Measurements from ENCODE around the gene JPT1. TPM values are rescaled to one million over a fixed set of nuclear protein-coding genes. Genes with fewer than 3 reads are reported as not detected.
A peak's percentile ranks its signal among the peaks of the same experiment; 100 is the strongest.

The JPT1 gene
- total RNA-seq, 1 donor from 2014 or later: 109 TPM

DNA sequence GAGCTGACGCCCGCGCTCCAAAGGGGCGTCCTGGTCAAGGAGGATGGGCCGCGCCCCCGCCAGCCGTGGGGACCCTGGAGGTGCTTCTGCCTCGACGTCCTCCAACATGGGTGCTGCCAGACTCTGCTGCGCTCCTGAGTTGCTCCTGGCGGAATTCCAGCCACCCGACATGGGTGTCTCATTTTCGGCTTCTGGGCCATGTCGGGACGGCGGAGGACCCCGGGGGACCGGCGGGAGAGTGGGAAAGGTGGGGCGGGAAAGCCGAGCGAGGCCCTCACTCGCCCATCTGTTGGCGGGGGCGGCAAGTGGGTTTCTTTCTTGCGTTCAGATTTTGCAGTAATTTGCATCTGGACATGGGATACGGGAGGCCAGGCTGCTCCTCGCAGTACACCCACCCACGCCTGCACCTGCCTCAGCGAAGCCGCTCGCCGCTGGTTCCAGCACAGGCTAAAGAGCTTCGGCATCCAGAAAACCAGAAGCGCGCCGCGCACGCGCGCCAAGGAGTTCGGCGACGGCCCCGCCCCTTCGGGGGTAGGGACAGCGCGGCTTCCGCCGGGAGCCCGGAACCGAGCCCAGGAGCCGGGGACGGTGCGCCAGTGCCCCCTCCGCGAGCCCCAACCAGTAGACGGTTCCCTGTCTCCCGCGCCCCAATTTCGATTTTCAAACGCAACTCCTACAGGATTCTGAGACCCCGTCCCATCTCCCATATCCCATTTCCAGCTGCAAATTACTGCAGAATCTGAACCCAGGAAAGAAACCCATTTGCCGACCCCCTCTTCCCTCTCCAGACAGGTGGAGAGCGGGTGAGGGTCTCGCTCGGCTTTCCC lies 44.7 kb downstream of the JPT1 start, which contains the start of gene ARMC7:
ARMC7 (plus strand) TSS at position 563 of the 827 bp plus-strand sequence. CDS start 320 bp downstream, outside the sequence.
- Histone ChIP-seq H3K27ac (ENCODE audit: low read depth, low read length) (no peak within 1 kb of the TSS), H3K27me3 (ENCODE audit: control insufficient read depth in 3 of 3, insufficient read depth in 3 of 3, low read length in 3 of 3) (no peaks in the 10 kb centered on the region), H3K9me3 (ENCODE audit: control insufficient read depth in 3 of 3, low read length in 3 of 3) (no peaks in the 10 kb centered on the region), H3K36me3 (ENCODE audit: control insufficient read depth in 3 of 3, insufficient read depth in 3 of 3, low read length in 3 of 3) (peaks cover 0 to 6% (median 0%) of the 10 kb centered on the region in 3 donors), H3K4me1 (ENCODE audit: control insufficient read depth in 3 of 3, insufficient read depth in 3 of 3, low read length in 3 of 3) (peaks cover 20 to 25% (median 23%) of the 10 kb centered on the region in 3 donors), H3K4me3 (ENCODE audit: low read length in 3 of 3) (peak within 1 kb of the TSS; percentile 75 to 85 (median 84)), H3K9ac (ENCODE audit: low read depth in 1 of 3, low read length in 3 of 3) (peak within 1 kb of the TSS; percentile 75 to 84 (median 81))

DNA sequence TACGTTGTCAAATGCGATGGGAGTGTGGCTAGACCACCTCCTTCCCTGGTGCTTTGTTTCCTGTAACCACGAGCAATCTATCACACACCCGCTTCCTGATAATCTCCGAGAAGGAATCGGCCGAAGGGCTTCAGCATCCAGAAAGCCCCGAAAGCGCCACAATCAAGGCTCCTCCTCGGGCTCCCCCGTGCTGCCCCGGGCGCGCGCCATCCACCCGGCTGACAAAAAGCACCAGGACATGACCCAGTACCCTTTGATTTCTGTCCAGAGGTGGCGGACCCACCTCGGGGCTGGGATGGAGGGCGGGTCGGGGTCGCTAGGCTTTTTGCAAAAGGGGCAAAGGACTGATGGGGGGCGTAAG lies 45.3 kb downstream of the JPT1 start:
- Histone ChIP-seq H3K9me3 (ENCODE audit: control insufficient read depth in 3 of 3, low read length in 3 of 3) (no peaks in the 10 kb centered on the region), H3K27ac (ENCODE audit: low read depth, low read length) (no peak overlapping the region), H3K4me3 (ENCODE audit: low read length in 3 of 3) (peak overlapping the region; percentile 75 to 85 (median 84)), H3K27me3 (ENCODE audit: control insufficient read depth in 3 of 3, insufficient read depth in 3 of 3, low read length in 3 of 3) (no peaks in the 10 kb centered on the region), H3K4me1 (ENCODE audit: control insufficient read depth in 3 of 3, insufficient read depth in 3 of 3, low read length in 3 of 3) (peaks cover 16 to 25% (median 17%) of the 10 kb centered on the region in 3 donors), H3K9ac (ENCODE audit: low read depth in 1 of 3, low read length in 3 of 3) (peak overlapping the region; percentile 59 to 84 (median 75)), H3K36me3 (ENCODE audit: control insufficient read depth in 3 of 3, insufficient read depth in 3 of 3, low read length in 3 of 3) (peaks cover 0 to 6% (median 1%) of the 10 kb centered on the region in 3 donors)

DNA sequence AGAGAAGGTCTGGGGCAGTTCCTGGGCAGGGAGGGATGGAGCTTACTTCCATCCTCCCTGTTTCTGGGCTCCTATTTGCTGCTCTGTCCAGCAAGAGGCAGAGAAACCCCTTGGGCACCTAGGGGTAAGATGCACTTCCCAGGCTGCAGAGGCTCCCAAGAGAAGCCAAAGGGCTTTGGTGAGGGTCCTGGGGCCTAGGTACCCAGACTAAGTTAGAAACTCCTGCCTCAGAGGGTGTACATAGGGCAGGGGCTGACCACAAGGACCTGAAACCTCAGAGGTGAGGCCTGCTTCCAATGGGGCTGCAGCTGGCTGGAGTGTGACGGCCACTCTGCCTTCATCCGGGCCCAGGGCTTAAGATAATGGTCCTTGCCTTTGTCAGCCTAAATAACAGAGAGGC lies 46.1 kb downstream of the JPT1 start:
- Histone ChIP-seq H3K27ac (ENCODE audit: low read depth, low read length) (no peak overlapping the region), H3K36me3 (ENCODE audit: control insufficient read depth in 3 of 3, insufficient read depth in 3 of 3, low read length in 3 of 3) (peaks cover 0 to 6% (median 4%) of the 10 kb centered on the region in 3 donors), H3K4me1 (ENCODE audit: control insufficient read depth in 3 of 3, insufficient read depth in 3 of 3, low read length in 3 of 3) (peaks cover 12 to 21% (median 12%) of the 10 kb centered on the region in 3 donors), H3K9ac (ENCODE audit: low read depth in 1 of 3, low read length in 3 of 3) (no peak overlapping the region), H3K4me3 (ENCODE audit: low read length in 3 of 3) (no peak overlapping the region), H3K9me3 (ENCODE audit: control insufficient read depth in 3 of 3, low read length in 3 of 3) (no peaks in the 10 kb centered on the region), H3K27me3 (ENCODE audit: control insufficient read depth in 3 of 3, insufficient read depth in 3 of 3, low read length in 3 of 3) (no peaks in the 10 kb centered on the region)

DNA sequence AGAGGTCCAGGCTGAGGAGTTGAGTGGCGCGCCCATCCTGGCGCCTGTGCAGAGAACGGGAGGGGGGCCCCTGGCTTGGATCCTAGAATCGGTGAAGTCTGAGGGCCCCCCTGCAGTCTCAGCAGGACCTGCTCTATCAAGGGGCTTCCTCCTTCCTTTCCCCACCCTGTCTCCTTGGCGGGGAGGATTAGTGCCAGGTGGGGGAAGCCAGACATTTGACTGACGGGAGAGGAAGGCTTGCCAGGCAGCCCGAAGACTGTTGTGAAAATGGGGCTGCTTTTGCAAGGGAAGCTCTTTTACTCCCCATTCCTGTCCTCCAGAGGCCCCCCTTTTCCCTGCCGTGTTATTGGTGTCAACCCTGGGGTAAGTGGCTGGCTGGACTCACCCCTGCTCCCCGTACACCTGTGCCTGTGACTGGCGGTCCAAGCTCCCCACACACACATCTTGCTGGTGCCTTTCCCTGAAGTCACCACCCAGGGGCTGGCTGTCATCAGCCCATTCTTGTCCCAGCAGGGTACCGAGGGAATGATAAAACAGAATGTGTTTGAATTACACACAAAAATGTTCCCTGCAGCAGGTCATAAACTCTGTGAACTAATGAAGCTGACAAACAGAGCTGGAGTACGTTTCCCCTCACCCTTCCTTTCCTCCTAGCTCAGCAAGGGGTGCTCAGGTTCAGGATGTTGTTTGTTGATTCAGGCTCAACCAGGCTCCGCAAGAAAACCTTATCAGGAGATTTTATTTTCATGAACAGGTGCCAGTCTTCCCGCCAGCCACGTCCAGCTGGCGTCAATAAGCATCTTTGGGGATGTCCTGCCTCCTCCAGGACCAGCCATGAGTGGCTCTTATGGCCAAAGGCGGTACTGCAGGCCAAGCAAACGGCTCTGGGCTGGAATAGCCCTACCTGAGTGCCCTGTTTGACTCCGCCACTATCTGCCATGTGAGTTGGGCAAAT lies 48.9 kb downstream of the JPT1 start:
- H3K9ac ChIP-seq (ENCODE audit: low read depth in 1 of 3, low read length in 3 of 3): peak overlapping the region in 1 of 3 donors; percentile 16
- no peak overlapping the region for H3K4me3 ChIP-seq (ENCODE audit: low read length in 3 of 3)
- H3K27ac ChIP-seq (ENCODE audit: low read depth, low read length): no peak overlapping the region

DNA sequence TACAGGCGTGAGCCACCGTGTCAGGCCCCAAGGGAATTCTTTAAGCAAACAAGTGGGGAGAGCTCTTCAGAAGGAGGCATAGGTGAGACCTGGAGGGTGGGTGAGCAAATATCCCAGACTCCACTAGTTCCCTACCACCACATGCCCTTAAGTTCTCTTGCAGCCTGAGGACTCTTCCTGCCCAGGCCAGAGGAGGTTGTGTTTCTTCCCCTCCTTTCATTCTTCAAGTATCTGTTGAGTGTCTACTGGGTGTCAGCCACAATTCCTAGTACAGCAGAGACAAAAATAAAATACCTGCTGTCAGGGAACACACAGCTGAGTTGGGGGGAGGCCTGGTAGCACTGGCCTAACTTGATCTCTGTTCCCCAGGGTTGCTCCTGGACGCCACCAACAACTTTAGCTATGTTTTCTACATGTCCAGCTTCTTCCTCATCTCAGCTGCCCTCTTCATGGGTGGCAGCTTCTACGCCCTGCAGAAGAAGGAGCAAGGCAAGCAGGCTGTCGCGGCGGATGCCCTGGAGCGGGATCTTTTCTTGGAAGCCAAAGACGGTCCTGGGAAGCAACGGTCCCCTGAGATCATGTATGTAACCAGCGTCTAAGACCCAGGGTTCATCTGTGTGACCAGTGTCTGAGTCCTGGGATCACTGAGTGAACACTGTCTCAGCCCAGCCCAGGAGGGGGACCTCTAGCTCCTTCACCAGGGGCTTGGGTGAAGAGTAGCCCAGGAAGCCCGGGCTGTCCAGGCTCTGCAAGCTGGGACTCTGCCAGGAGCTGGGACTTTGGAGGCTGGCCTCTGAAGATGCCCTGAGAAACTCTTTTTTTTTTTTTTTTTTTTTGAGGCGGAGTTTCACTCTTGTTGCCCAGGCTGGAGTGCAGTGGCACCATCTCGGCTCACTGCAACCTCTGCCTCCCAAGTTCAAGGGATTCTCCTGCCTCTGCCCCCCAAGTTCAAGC lies 50.4 kb downstream of the JPT1 start:
- Histone ChIP-seq H3K27ac (ENCODE audit: low read depth, low read length) (no peak overlapping the region), H3K4me1 (ENCODE audit: control insufficient read depth in 3 of 3, insufficient read depth in 3 of 3, low read length in 3 of 3) (peaks cover 0 to under 1% (median under 1%) of the 10 kb centered on the region in 3 donors), H3K9ac (ENCODE audit: low read depth in 1 of 3, low read length in 3 of 3) (peak overlapping the region in 1 of 3 donors; percentile 61), H3K9me3 (ENCODE audit: control insufficient read depth in 3 of 3, low read length in 3 of 3) (no peaks in the 10 kb centered on the region), H3K36me3 (ENCODE audit: control insufficient read depth in 3 of 3, insufficient read depth in 3 of 3, low read length in 3 of 3) (peaks cover 9 to 17% (median 10%) of the 10 kb centered on the region in 3 donors), H3K27me3 (ENCODE audit: control insufficient read depth in 3 of 3, insufficient read depth in 3 of 3, low read length in 3 of 3) (no peaks in the 10 kb centered on the region), H3K4me3 (ENCODE audit: low read length in 3 of 3) (no peak overlapping the region)

More for the DNA sequence above, 48.9 kb downstream of the JPT1 start:
- Histone ChIP-seq H3K36me3 (ENCODE audit: control insufficient read depth in 3 of 3, insufficient read depth in 3 of 3, low read length in 3 of 3) (peaks cover 3 to 8% (median 6%) of the 10 kb centered on the region in 3 donors), H3K9me3 (ENCODE audit: control insufficient read depth in 3 of 3, low read length in 3 of 3) (no peaks in the 10 kb centered on the region), H3K4me1 (ENCODE audit: control insufficient read depth in 3 of 3, insufficient read depth in 3 of 3, low read length in 3 of 3) (peaks cover 8 to 13% (median 8%) of the 10 kb centered on the region in 3 donors), H3K27me3 (ENCODE audit: control insufficient read depth in 3 of 3, insufficient read depth in 3 of 3, low read length in 3 of 3) (no peaks in the 10 kb centered on the region)

DNA sequence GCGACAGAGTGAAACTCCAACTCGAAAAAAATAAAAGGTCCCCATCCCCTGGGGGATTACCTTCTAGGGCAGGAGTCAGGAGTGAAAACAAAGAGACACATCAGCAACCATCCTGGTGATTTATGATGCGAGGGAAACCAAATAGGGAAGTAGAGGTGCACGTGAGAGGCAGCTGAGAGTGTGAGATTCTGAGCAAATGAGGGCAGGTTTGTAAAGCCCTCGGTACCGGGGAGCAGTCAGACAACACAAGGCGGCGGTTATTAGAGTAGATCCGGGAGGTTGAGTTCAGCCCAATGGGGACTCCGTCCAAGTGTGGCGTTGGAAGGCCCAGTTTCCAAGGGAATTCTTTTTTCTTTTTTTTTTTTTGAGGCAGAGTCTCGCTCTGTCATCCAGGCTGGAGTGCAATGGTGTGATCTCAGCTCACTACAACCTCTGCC lies 51.9 kb downstream of the JPT1 start:
- H3K9me3 ChIP-seq (ENCODE audit: control insufficient read depth in 3 of 3, low read length in 3 of 3): no peaks in the 10 kb centered on the region
- H3K9ac ChIP-seq (ENCODE audit: low read depth in 1 of 3, low read length in 3 of 3): no peak overlapping the region
- peaks cover 9 to 24% (median 13%) of the 10 kb centered on the region in 3 donors for H3K36me3 ChIP-seq (ENCODE audit: control insufficient read depth in 3 of 3, insufficient read depth in 3 of 3, low read length in 3 of 3)
- H3K4me3 ChIP-seq (ENCODE audit: low read length in 3 of 3): no peak overlapping the region
- no peak overlapping the region for H3K27ac ChIP-seq (ENCODE audit: low read depth, low read length)
- H3K4me1 ChIP-seq (ENCODE audit: control insufficient read depth in 3 of 3, insufficient read depth in 3 of 3, low read length in 3 of 3): no peaks in the 10 kb centered on the region
- H3K27me3 ChIP-seq (ENCODE audit: control insufficient read depth in 3 of 3, insufficient read depth in 3 of 3, low read length in 3 of 3): no peaks in the 10 kb centered on the region

DNA sequence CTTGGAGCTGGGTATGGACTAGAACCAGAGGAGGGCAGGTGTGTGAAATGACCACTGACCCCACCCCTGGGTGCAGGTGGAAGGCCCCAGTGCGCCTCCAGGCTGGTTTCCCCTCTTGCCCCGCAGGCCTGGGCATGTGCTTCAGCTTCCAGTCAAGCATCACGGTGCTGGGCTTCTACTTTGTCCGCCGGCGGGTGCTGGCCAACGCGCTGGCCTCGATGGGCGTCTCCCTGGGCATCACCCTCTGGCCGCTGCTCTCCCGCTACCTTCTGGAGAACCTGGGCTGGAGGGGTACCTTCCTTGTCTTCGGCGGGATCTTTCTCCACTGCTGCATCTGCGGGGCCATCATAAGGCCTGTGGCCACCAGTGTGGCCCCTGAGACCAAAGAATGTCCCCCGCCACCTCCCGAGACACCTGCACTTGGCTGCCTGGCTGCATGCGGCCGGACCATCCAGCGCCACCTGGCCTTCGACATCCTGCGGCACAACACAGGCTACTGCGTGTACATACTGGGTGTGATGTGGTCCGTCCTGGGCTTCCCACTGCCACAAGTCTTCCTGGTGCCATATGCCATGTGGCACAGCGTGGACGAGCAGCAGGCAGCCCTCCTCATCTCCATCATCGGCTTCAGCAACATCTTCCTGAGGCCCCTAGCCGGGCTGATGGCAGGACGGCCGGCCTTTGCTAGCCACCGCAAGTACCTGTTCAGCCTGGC lies 54.3 kb downstream of the JPT1 start:
- Histone ChIP-seq H3K9me3 (ENCODE audit: control insufficient read depth in 3 of 3, low read length in 3 of 3) (no peaks in the 10 kb centered on the region), H3K9ac (ENCODE audit: low read depth in 1 of 3, low read length in 3 of 3) (no peak overlapping the region), H3K4me3 (ENCODE audit: low read length in 3 of 3) (no peak overlapping the region), H3K27ac (ENCODE audit: low read depth, low read length) (no peak overlapping the region), H3K27me3 (ENCODE audit: control insufficient read depth in 3 of 3, insufficient read depth in 3 of 3, low read length in 3 of 3) (no peaks in the 10 kb centered on the region), H3K4me1 (ENCODE audit: control insufficient read depth in 3 of 3, insufficient read depth in 3 of 3, low read length in 3 of 3) (peaks cover 0 to 6% (median 5%) of the 10 kb centered on the region in 3 donors), H3K36me3 (ENCODE audit: control insufficient read depth in 3 of 3, insufficient read depth in 3 of 3, low read length in 3 of 3) (peaks cover 7 to 24% (median 13%) of the 10 kb centered on the region in 3 donors)

DNA sequence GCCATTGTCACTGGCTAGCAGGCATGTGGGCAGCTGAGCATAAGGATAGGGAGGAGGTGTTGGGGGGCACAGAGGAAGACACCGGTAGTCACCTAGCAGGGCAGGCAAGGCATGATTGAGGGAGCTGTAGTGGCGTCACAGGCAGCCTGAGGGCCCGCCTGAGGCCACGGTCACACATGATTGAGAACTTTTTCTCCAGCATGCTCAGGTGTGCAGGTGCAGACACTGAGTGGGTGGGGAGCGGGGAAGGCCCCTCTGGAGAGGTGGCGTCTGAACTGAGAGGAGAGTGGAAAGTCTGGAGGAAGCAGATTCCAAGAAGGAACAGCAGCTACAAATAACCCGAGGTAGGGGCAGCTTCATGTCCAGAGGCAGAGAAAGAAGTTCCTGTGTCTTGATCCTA lies 55.5 kb downstream of the JPT1 start:
- Histone ChIP-seq H3K36me3 (ENCODE audit: control insufficient read depth in 3 of 3, insufficient read depth in 3 of 3, low read length in 3 of 3) (peaks cover 6 to 23% (median 13%) of the 10 kb centered on the region in 3 donors), H3K27me3 (ENCODE audit: control insufficient read depth in 3 of 3, insufficient read depth in 3 of 3, low read length in 3 of 3) (no peaks in the 10 kb centered on the region), H3K9me3 (ENCODE audit: control insufficient read depth in 3 of 3, low read length in 3 of 3) (no peaks in the 10 kb centered on the region), H3K4me3 (ENCODE audit: low read length in 3 of 3) (no peak overlapping the region), H3K27ac (ENCODE audit: low read depth, low read length) (no peak overlapping the region), H3K4me1 (ENCODE audit: control insufficient read depth in 3 of 3, insufficient read depth in 3 of 3, low read length in 3 of 3) (peaks cover 0 to 6% (median 5%) of the 10 kb centered on the region in 3 donors), H3K9ac (ENCODE audit: low read depth in 1 of 3, low read length in 3 of 3) (no peak overlapping the region)

All from skeletal muscle tissue (tissue), 4 donors.